ENCODE measurements around the gene NFKBIL1.

- TF ChIP-seq ZNF274 (IDR thresholded peaks at IDR 0.05; ENCODE audit: low read depth, low read length) (no peak), YY1 (IDR thresholded peaks at IDR 0.05; ENCODE audit: insufficient read depth, insufficient read length) (no peak), SUZ12 (IDR thresholded peaks at IDR 0.05; ENCODE audit: extremely low read depth, insufficient read depth, insufficient read length) (no peak)
Measured at GRCh38 chr6:31558631-31559500, 11.5 kb downstream of the NFKBIL1 start.
